KOPT-K1 (cell line): ENCODE measurements around the gene SP140.
"Not testable (repeated sequence)": the region's sequence is repeated elsewhere in the genome, so short reads cannot be mapped to it uniquely, and the experiment has no call there.

Experiments used
- H3K27ac ChIP-seq: fragments of 200-600 bp; sonication (generic); 2 replicates; pipeline ENCODE4 v1.5.1; 2016; ENCODE audit warnings: antibody characterized with exemption, mild to moderate bottlenecking, low read depth, low read length; ENCODE audit not compliant: poor library complexity, severe bottlenecking
- H3K36me3 ChIP-seq: fragments of 200-600 bp; sonication (generic); 2 replicates; pipeline ENCODE4 v1.5.1; 2017; ENCODE audit warnings: antibody characterized with exemption, mild to moderate bottlenecking, low read length, moderate library complexity; ENCODE audit not compliant: insufficient read depth
- H3K9me3 ChIP-seq: fragments of 200-600 bp; sonication (generic); 2 replicates; pipeline ENCODE4 v1.5.1; 2017; ENCODE audit warnings: antibody characterized with exemption, low read length, mild to moderate bottlenecking; ENCODE audit not compliant: insufficient read depth, poor library complexity, severe bottlenecking

Gene SP140

GRCh38 chr2:230296917-230297316 is 71.4 kb downstream of the SP140 start:
- H3K9me3 ChIP-seq: no peaks in the 10 kb centered on the region
- no peak overlapping the region for H3K27ac ChIP-seq

GRCh38 chr2:230299618-230300017 is 74.1 kb downstream of the SP140 start:
- H3K27ac ChIP-seq: no peak overlapping the region
- peaks cover 4% of the 10 kb centered on the region for H3K9me3 ChIP-seq
- peaks cover 16% of the 10 kb centered on the region for H3K36me3 ChIP-seq

More at GRCh38 chr2:230296917-230297316, 71.4 kb downstream of the SP140 start:
- peaks cover 16% of the 10 kb centered on the region for H3K36me3 ChIP-seq

- Histone ChIP-seq H3K9me3 (peaks cover 29% of the 10 kb centered on the region), H3K27ac (no peak overlapping the region), H3K36me3 (no peaks in the 10 kb centered on the region; the same call in 1 of the 2 replicates)
Observed at GRCh38 chr2:230305416-230306275, 80.1 kb downstream of the SP140 start.

- H3K36me3 ChIP-seq: no peaks in the 10 kb centered on the region; the same call in 1 of the 2 replicates
- no peak overlapping the region for H3K27ac ChIP-seq
- H3K9me3 ChIP-seq: peaks cover 29% of the 10 kb centered on the region
Observed at GRCh38 chr2:230306474-230306873, 80.9 kb downstream of the SP140 start.

GRCh38 chr2:230307485-230307884 is 81.9 kb downstream of the SP140 start:
- H3K36me3 ChIP-seq: no peaks in the 10 kb centered on the region; the same call in 1 of the 2 replicates
- H3K9me3 ChIP-seq: peaks cover 29% of the 10 kb centered on the region
- no peak overlapping the region for H3K27ac ChIP-seq

- Histone ChIP-seq H3K36me3 (no peaks in the 10 kb centered on the region; the same call in 1 of the 2 replicates), H3K27ac (no peak overlapping the region), H3K9me3 (peaks cover 29% of the 10 kb centered on the region)
Observed at GRCh38 chr2:230308402-230309000, 83.0 kb downstream of the SP140 start.

- peaks cover 13% of the 10 kb centered on the region for H3K9me3 ChIP-seq
Observed at GRCh38 chr2:230310792-230311191, 85.3 kb downstream of the SP140 start.

GRCh38 chr2:230311634-230312033 is 86.1 kb downstream of the SP140 start:
- H3K36me3 ChIP-seq, H3K9me3 ChIP-seq, H3K27ac ChIP-seq: not testable (repeated sequence)

More at GRCh38 chr2:230310792-230311191, 85.3 kb downstream of the SP140 start:
- H3K27ac ChIP-seq, H3K36me3 ChIP-seq: not testable (repeated sequence)

- Histone ChIP-seq H3K36me3 (no peaks in the 10 kb centered on the region), H3K9me3 (no peaks in the 10 kb centered on the region), H3K27ac (no peak overlapping the region)
Observed at GRCh38 chr2:230312638-230313037, 87.1 kb downstream of the SP140 start.

GRCh38 chr2:230317366-230317765 is 91.8 kb downstream of the SP140 start:
- Histone ChIP-seq H3K27ac (peak overlapping the region; percentile 96), H3K36me3 (no peaks in the 10 kb centered on the region), H3K9me3 (no peaks in the 10 kb centered on the region)

- Histone ChIP-seq H3K27ac (peak overlapping the region; percentile 96), H3K36me3 (no peaks in the 10 kb centered on the region), H3K9me3 (no peaks in the 10 kb centered on the region)
Observed at GRCh38 chr2:230318190-230319121, 92.9 kb downstream of the SP140 start.

GRCh38 chr2:230319211-230319862 is 93.8 kb downstream of the SP140 start:
- H3K36me3 ChIP-seq: no peaks in the 10 kb centered on the region
- peak overlapping the region; percentile 96 for H3K27ac ChIP-seq
- H3K9me3 ChIP-seq: no peaks in the 10 kb centered on the region

GRCh38 chr2:230321031-230321430 is 95.5 kb downstream of the SP140 start:
- H3K9me3 ChIP-seq: no peaks in the 10 kb centered on the region
- H3K36me3 ChIP-seq: no peaks in the 10 kb centered on the region

GRCh38 chr2:230322561-230323384 is 97.2 kb downstream of the SP140 start:
- H3K9me3 ChIP-seq: no peaks in the 10 kb centered on the region
- no peak overlapping the region for H3K27ac ChIP-seq
- H3K36me3 ChIP-seq: no peaks in the 10 kb centered on the region

More at GRCh38 chr2:230321031-230321430, 95.5 kb downstream of the SP140 start:
- peak overlapping the region; percentile 35 for H3K27ac ChIP-seq
